Brain microvascular endothelial cell (primary cell): ENCODE data around the gene TCF7L2.

Experiments
- DNase-seq: peaks from one replicate; pipeline ENCODE4 v3.0.0-alpha.2; 2020
- H3K27ac ChIP-seq: fragments of 250-450 bp; sonication (Bioruptor Pico); 2 replicates; pipeline ENCODE4 v1.5.1; 2020; ENCODE audit warnings: mild to moderate bottlenecking, moderate library complexity
- H3K27me3 ChIP-seq: fragments of 250-450 bp; sonication (Bioruptor Pico); replicated peaks from 2 replicates; pipeline ENCODE4 v1.5.1; 2020; ENCODE audit warnings: mild to moderate bottlenecking
- H3K36me3 ChIP-seq: fragments of 250-450 bp; sonication (Bioruptor Pico); replicated peaks from 2 replicates; pipeline ENCODE4 v1.5.1; 2020; ENCODE audit warnings: mild to moderate bottlenecking
- H3K4me3 ChIP-seq: 2 replicates; pipeline ENCODE4 v1.5.1; 2011; ENCODE audit warnings: low read depth, mild to moderate bottlenecking, control low read depth, low read length, moderate library complexity
- in situ Hi-C: cut with HindIII; loops from 2 replicates; pipeline ENCODE4 v1.10.0; 2017; ENCODE audit warnings: low sequenced_read_pairs, low pct_ligation_motif_present
- TF ChIP-seq, protein P1 (sequence below): IDR thresholded peaks from 2 replicates; pipeline ENCODE4 v1.5.1; 2011; ENCODE audit warnings: low read depth, mild to moderate bottlenecking, moderate library complexity, low read length, control low read depth, inconsistent platforms; ENCODE audit errors: missing control alignments

Gene TCF7L2

DNA sequence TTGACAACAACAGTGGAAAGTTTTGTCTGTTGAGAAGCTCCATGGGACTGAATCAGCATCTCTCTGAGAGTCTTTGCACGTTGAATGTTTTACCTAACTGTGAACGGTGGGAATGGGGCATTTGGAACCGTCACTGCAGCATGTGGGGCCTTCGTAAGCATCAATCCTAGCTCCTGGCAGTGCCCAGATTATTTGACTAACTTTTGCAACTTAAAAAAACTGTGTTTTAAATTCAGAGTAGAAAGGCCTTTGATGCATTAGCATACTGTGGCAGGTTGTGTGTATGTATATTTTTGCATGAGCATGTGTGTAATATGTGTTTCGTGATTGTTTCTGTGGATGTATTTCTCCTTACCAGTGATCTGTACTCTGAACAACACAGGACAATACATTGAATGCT, 194.5 kb downstream of the TCF7L2 start:
- Histone ChIP-seq H3K36me3 (peaks cover 13% of the 10 kb centered on the region), H3K4me3 (no peak overlapping the region), H3K27ac (no peak overlapping the region), H3K27me3 (no peaks in the 10 kb centered on the region)
- DNase-seq: no peak
- TF ChIP-seq, protein P1, sequence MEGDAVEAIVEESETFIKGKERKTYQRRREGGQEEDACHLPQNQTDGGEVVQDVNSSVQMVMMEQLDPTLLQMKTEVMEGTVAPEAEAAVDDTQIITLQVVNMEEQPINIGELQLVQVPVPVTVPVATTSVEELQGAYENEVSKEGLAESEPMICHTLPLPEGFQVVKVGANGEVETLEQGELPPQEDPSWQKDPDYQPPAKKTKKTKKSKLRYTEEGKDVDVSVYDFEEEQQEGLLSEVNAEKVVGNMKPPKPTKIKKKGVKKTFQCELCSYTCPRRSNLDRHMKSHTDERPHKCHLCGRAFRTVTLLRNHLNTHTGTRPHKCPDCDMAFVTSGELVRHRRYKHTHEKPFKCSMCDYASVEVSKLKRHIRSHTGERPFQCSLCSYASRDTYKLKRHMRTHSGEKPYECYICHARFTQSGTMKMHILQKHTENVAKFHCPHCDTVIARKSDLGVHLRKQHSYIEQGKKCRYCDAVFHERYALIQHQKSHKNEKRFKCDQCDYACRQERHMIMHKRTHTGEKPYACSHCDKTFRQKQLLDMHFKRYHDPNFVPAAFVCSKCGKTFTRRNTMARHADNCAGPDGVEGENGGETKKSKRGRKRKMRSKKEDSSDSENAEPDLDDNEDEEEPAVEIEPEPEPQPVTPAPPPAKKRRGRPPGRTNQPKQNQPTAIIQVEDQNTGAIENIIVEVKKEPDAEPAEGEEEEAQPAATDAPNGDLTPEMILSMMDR: no peak
- in situ Hi-C loops: no loop called here

DNA sequence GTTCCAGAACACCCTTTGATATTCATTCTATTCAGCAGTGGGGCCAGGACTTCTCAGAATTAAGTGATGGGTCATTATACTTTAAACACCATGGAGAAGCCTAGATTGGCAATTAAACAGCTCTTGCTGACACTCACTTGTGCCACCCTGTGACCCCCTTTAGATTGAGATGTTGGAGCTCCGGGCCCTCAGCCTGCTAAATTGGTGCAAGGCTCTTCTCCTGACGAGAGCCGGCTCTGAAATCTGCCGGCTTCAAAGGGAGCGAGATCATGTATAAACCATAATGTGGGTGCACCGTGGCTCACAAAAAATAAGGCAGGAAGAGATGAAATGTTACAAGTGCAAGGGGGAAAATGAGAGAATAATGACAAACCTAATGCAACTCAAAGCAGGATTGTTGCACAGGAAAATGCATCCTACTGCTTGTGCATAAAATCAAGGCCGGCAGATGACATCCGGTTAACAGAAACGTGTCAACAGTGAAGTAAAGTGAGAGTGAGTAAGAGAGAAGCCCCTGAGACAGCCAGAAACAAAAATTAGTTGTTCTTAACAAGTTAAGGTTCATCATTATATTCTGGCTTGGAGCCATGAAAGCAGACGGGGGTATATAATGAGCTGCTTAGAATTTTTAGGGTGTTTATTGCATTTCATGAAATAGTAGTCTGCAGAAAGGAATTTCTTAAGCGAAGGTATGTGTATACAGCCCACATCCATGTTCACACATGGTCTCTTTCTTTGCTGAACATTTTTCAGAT, 198.2 kb downstream of the TCF7L2 start:
- in situ Hi-C loops: no loop called here
- no peak for DNase-seq
- TF ChIP-seq, protein P1: no peak
- no peaks in the 10 kb centered on the region for H3K27me3 ChIP-seq
- H3K36me3 ChIP-seq: peaks cover 42% of the 10 kb centered on the region
- no peak overlapping the region for H3K4me3 ChIP-seq
- no peak overlapping the region for H3K27ac ChIP-seq

DNA sequence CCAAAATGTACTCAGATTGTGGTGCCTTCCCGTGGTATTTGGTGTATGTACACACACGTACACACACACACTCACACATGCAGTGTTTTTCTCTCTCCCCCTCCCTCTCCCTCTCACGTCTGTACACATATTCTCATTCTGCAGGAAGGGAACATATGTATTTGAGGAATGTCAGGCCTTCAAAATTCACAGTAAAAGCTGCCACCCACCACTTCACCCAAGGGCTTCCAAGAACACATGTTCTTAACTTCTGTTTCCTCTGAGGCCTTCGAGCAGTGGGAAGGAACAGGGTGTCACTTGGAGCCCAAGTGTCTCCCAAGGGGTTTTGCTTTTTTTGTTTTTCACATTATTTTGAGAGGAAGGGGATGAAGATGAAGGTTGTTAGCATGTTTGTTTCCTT, 198.9 kb downstream of the TCF7L2 start:
- Histone ChIP-seq H3K27ac (no peak overlapping the region), H3K36me3 (peaks cover 46% of the 10 kb centered on the region), H3K27me3 (no peaks in the 10 kb centered on the region), H3K4me3 (no peak overlapping the region)
- TF ChIP-seq, protein P1: no peak
- no peak for DNase-seq
- in situ Hi-C loops: no loop called here

DNA sequence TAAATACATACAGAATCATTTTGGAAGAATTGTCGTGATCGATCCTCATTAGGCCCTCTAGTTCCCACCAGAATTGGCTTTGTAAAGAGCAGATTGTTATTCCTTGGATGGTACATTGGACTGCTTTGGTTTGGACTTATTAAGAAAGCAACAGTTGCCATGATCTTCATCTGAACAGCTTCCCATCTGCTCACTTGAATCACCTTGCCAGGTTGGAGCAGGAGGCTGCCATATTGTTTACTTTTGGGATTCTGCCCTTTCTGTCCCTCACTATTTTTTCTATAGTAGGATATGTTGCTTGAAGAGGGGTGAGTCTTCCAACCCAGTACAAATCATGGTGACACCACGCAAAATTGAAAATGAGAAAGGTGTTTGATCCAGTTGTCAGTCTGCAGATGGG, 199.6 kb downstream of the TCF7L2 start:
- no peaks in the 10 kb centered on the region for H3K27me3 ChIP-seq
- H3K4me3 ChIP-seq: no peak overlapping the region
- no peak overlapping the region for H3K27ac ChIP-seq
- in situ Hi-C loops: no loop called here
- TF ChIP-seq, protein P1: no peak
- peaks cover 44% of the 10 kb centered on the region for H3K36me3 ChIP-seq
- DNase-seq: no peak

DNA sequence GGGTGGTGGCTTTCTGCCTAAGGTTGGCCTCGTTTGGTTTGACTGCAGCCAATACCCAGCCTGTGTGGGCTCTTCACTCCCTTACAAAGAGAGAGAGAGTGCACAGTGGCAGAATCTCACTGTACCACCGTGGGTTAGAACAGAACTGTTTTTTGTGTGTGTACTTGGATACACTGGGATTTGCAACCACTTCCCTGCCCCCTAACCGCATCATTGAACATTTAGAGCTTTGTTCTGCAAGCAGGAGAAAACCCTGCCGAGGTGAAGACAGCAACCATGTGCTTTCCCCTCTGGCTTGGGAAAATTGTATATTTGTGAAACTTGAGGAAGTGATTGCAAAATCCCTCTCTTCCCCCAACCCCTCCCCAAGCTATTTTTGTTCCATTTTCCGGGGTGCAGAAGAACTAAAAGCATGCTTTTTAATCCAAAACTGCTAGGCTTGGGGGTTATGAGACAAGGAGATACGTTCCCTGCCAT, 201.2 kb downstream of the TCF7L2 start:
- Histone ChIP-seq H3K4me3 (no peak overlapping the region), H3K36me3 (peaks cover 46% of the 10 kb centered on the region), H3K27ac (no peak overlapping the region), H3K27me3 (no peaks in the 10 kb centered on the region)
- TF ChIP-seq, protein P1: no peak
- no peak for DNase-seq
- in situ Hi-C loops: no loop called here
